Ishikawa (cell line): ENCODE measurements around the gene CENPI.

Source experiments
- CEBPB ChIP-seq: IDR thresholded peaks from 2 replicates; pipeline ENCODE4 v1.6.1; 2012
- CREB1 ChIP-seq: IDR thresholded peaks from 2 replicates; pipeline ENCODE4 v1.6.1; 2012; ENCODE audit warnings: low read depth
- EGR1 ChIP-seq: IDR thresholded peaks from 2 replicates; pipeline ENCODE4 v1.6.1; 2012
- EP300 ChIP-seq: IDR thresholded peaks from 2 replicates; pipeline ENCODE4 v1.6.1; 2012; ENCODE audit warnings: borderline replicate concordance
- NFIC ChIP-seq: IDR thresholded peaks from 2 replicates; pipeline ENCODE4 v1.6.1; 2012
- RAD21 ChIP-seq: IDR thresholded peaks from 2 replicates; pipeline ENCODE4 v1.6.1; 2012; ENCODE audit warnings: low read depth
- TAF1 ChIP-seq: IDR thresholded peaks from 2 replicates; pipeline ENCODE4 v1.6.1; 2012; ENCODE audit warnings: low read depth, mild to moderate bottlenecking
- TCF12 ChIP-seq: IDR thresholded peaks from 2 replicates; pipeline ENCODE4 v1.6.1; 2012; ENCODE audit warnings: low read depth
- TEAD4 ChIP-seq: IDR thresholded peaks from 2 replicates; pipeline ENCODE4 v1.6.1; 2012
- YY1 ChIP-seq: IDR thresholded peaks from 2 replicates; pipeline ENCODE4 v1.6.1; 2012; ENCODE audit warnings: low read depth
- TF ChIP-seq, protein P1 (sequence below): IDR thresholded peaks from 2 replicates; pipeline ENCODE4 v1.6.1; 2012; ENCODE audit warnings: low read depth, mild to moderate bottlenecking
- TF ChIP-seq, protein P2 (sequence below): IDR thresholded peaks from 2 replicates; pipeline ENCODE4 v1.6.1; 2012
- TF ChIP-seq, protein P3 (sequence below): IDR thresholded peaks from 2 replicates; pipeline ENCODE4 v1.6.1; 2012

DNA sequence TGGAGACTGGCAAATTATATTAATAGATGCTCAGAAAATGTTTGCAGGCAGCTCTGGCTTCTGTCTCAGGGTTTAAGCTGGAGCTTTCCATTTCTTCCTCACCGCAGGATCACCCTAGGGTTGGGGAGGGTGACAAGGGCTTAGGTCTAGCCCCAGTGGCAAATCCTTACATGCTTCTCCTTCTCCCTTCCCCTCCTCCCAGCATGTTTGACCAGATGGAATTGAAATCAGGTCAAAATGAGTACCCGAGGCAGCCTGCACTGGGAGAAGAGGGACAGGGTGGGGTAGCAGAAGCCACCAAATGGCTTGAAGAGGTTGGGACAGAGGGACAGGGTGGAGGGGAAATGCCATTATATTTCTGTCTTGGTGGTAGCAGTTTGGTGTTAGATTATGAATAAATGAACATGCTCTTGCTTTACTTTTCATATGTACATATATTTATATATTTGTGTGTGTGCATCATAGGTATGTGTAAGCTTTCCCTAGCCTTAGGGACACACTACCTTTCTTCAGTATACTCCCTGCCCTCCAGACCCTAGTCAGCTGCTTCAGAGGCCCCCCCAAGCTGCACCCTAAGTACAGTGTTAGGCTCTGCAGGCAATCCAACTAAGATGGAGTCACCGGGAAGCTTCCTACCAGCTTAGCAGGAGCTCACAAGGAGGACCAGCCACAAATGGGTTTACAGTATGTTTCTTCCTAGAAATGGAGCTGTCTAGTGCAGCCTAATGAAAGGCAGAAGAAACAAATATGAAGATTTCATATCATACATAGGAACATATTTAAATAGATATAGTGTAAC lies 17.5 kb upstream of the CENPI start:
- TF ChIP-seq, protein P1, sequence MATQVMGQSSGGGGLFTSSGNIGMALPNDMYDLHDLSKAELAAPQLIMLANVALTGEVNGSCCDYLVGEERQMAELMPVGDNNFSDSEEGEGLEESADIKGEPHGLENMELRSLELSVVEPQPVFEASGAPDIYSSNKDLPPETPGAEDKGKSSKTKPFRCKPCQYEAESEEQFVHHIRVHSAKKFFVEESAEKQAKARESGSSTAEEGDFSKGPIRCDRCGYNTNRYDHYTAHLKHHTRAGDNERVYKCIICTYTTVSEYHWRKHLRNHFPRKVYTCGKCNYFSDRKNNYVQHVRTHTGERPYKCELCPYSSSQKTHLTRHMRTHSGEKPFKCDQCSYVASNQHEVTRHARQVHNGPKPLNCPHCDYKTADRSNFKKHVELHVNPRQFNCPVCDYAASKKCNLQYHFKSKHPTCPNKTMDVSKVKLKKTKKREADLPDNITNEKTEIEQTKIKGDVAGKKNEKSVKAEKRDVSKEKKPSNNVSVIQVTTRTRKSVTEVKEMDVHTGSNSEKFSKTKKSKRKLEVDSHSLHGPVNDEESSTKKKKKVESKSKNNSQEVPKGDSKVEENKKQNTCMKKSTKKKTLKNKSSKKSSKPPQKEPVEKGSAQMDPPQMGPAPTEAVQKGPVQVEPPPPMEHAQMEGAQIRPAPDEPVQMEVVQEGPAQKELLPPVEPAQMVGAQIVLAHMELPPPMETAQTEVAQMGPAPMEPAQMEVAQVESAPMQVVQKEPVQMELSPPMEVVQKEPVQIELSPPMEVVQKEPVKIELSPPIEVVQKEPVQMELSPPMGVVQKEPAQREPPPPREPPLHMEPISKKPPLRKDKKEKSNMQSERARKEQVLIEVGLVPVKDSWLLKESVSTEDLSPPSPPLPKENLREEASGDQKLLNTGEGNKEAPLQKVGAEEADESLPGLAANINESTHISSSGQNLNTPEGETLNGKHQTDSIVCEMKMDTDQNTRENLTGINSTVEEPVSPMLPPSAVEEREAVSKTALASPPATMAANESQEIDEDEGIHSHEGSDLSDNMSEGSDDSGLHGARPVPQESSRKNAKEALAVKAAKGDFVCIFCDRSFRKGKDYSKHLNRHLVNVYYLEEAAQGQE, result no peak
- TF ChIP-seq TAF1 (no peak), CEBPB (no peak), TCF12 (no peak), EGR1 (no peak), YY1 (no peak), EP300 (no peak), NFIC (no peak), CREB1 (no peak), RAD21 (no peak), TEAD4 (no peak)
- TF ChIP-seq, protein P2, sequence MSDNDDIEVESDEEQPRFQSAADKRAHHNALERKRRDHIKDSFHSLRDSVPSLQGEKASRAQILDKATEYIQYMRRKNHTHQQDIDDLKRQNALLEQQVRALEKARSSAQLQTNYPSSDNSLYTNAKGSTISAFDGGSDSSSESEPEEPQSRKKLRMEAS, result no peak
- TF ChIP-seq, protein P3, sequence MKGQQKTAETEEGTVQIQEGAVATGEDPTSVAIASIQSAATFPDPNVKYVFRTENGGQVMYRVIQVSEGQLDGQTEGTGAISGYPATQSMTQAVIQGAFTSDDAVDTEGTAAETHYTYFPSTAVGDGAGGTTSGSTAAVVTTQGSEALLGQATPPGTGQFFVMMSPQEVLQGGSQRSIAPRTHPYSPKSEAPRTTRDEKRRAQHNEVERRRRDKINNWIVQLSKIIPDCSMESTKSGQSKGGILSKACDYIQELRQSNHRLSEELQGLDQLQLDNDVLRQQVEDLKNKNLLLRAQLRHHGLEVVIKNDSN, result no peak
